ENCODE data around the gene EXOC3L4.
"Not testable (repeated sequence)": the region's sequence is repeated elsewhere in the genome, so short reads cannot be mapped to it uniquely, and the experiment has no call there.

The EXOC3L4 gene

DNA sequence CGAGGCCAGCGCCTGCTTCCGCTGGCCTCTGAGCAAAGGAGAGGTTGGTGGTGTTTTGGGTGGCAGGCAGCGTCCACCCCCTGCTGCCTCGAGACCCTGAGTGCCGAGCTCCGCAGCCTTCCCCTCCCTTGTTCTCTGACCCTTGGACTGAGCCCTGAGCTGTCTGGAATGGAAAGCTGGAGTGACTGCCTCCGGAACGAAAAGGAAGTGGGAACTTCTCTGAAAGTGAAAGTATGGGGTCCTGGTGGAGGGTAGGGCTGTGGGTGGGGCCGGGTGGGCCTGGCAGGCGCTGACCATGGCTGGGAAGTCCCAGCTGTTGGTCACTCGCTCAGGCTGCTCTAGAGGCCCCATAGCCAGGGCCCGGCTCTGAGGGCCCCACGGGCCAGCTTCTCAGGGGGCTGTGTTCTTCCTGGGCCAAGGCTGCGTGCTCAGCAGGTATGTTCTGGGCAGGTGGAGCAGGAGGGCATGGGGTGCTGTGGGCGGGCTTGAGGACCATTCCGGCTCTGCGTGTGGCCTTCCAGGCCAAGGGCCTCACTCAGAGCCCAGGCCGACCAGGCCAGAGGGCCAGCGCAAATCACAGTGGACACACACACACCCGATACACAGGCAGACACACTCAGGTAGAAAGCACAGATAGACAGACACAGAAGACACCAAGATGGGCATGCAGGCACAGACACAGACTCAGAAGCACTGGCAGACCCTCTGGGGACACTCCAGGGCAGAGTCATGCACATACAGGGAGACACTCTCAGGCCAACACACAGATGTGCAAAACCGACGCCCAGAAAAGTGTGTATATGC, at the start of gene EXOC3L4:
EXOC3L4 (plus strand) TSS at position 320 of the 804 bp plus-strand sequence. CDS start 5,495 bp downstream, outside the sequence.
- DNase-seq, result no peak

GRCh38 chr14:103045371-103045869, 49.1 kb upstream of the EXOC3L4 start:
- DNase-seq, result no peak

GRCh38 chr14:103047453-103047852, 47.1 kb upstream of the EXOC3L4 start:
- DNase-seq, result not testable (repeated sequence)

DNA sequence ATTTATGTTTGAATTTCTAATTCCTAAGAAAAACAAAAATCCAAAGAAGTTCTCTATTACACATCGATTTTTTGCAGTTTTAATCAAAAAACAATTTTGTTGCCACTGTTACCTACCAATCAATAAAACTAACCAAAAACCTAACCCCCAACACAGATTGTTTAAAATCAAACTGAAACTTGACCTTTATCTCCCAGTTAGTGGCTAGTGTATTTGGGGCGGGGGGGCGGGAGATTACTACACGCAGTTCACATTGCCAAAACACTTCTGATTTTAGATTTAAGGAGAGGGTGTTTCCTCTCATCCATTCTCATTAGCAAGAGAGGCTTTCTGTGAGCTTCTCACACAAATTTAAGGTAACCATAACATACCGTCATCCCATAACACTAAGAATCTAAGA, 43.6 kb upstream of the EXOC3L4 start:
- DNase-seq, result no peak

- no peak for DNase-seq
These were observed 42.1 kb upstream of the EXOC3L4 start for GRCh38 chr14:103052407-103052806.

DNA sequence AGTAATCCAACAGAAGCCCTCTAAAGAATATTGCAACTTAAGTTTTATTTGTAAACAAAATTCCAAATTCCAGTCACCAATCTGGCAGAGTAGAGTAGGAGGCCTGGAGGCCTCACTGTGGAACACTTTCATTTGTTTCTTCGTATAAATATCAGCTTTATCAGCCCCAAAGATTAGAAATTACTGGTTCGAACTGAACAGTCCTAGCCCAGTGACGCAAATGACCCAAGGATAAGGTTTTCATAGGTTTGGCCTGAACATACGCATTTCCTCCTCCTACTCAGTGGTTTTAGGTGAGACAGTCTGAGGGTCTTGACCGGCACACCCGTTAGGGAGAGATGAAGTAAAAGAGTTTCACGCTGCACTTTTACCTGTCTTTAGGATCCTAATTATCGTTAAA, 38.8 kb upstream of the EXOC3L4 start:
- no peak for DNase-seq

GRCh38 chr14:103056322-103057027, 38.0 kb upstream of the EXOC3L4 start:
- DNase-seq, result no peak

GRCh38 chr14:103057028-103057371, 37.5 kb upstream of the EXOC3L4 start:
- no peak for DNase-seq

DNA sequence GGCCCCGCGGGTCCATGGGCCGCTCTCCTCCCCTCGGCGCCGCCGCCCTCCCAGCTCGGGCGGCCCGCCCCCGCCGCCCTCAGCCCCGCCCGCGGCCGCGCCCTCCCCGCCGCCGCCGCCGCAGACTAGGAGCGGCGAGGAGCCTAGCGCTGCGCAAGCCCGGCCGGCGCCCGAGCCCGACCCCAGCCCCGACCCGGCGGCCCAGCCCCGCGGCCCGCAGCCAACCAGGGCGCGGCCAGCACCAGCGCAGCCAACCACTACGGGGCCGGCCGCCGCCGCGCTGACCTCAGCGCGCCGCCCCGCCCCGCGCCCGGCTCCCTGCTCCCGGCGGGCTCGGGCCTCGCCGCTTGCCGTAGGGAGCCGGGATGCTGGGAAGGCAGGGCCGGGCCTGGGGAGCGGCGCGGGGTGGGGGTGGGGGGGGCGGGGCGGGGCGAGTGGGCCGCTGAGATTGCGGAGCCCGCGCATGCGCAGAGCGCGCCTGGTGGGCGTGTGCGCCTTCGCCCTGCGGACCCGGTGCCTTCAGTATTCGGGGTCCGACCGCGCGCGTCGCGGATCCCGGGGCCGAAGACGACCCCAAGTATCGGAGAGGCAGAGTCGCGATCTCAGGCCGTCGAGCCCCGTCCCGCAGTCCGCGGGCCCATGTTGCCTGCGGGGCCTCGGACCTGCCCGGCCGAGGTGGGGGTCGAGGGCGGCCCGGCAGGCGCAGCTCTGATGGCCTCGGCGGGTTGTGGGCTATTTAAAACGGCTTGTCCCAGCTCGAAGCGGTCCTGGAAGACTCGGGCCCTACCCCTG, 37.0 kb upstream of the EXOC3L4 start, which contains the start of gene CDC42BPB:
CDC42BPB (minus strand) TSS at position 178 of the 792 bp plus-strand sequence. CDS start 376 bp downstream, outside the sequence.
- peak; percentile 83 for DNase-seq

GRCh38 chr14:103058164-103059055, 36.1 kb upstream of the EXOC3L4 start:
- no peak for DNase-seq

- no peak for DNase-seq
These were observed 35.0 kb upstream of the EXOC3L4 start for GRCh38 chr14:103059556-103059955.

- DNase-seq, result no peak
These were observed 33.0 kb upstream of the EXOC3L4 start for GRCh38 chr14:103061482-103061976.

- DNase-seq, result no peak
These were observed 30.1 kb upstream of the EXOC3L4 start for GRCh38 chr14:103064436-103064835.

GRCh38 chr14:103064978-103065377, 29.5 kb upstream of the EXOC3L4 start:
- DNase-seq, result no peak

DNA sequence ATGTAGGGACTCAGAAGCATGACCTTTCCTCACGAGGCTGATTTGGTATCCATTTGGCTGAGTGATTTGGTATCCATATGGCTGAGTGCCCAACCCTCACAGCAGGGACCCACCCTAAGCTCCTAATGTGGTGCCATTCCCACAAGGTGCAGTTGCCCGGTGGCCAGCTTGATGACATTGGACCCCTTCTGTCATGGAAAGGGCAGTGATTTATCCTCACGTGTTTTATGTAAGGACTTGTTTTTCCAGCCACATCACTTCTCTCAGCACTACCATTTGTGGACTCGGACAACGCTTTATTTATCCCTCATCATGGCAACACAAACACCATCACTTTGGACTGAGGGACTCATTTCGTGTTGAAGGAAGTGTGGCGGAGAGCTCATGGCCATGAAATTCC, 28.7 kb upstream of the EXOC3L4 start:
- DNase-seq, result no peak

GRCh38 chr14:103066399-103066798, 28.1 kb upstream of the EXOC3L4 start:
- no peak for DNase-seq

- DNase-seq, result no peak
These were observed 27.1 kb upstream of the EXOC3L4 start for GRCh38 chr14:103067231-103067954.

GRCh38 chr14:103068351-103069073, 26.0 kb upstream of the EXOC3L4 start:
- DNase-seq, result no peak

GRCh38 chr14:103070263-103070885, 24.2 kb upstream of the EXOC3L4 start:
- no peak for DNase-seq

DNA sequence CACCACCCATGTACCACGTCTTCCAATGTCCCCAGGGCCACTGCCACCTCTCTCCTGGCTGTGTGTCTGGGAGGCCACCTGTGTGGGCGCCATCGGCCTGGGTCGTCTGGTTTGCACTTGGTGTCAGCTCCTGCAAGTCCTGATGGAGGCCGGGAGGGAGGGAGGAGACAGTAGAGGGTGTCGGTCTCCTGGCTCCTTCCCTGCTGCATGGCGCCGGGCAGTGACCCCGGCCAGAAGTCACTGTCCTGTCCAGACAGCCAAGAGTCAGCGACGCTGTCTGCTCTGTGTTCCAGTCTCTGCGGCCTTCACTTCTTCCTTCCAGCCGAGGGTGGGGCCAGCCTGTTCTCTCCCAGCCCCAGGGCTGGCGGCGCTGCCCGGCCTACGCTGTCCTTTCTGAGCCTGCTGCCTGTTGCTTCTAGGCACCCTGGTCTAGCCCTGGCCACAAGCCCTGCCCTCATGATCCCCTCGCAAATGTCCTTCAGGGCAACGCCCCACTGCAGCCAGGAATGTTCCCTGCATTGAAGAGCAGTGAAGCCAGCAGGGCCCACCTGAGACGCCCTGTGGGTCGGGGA, 23.5 kb upstream of the EXOC3L4 start:
- no peak for DNase-seq

Data from activated CD8-positive, alpha-beta memory T cell treated with anti-CD3 and anti-CD28 coated beads, Interleukin-2, amount 50 U/mL, for 48 hours (primary cell).